ENCODE data around the gene GRWD1.

DNA sequence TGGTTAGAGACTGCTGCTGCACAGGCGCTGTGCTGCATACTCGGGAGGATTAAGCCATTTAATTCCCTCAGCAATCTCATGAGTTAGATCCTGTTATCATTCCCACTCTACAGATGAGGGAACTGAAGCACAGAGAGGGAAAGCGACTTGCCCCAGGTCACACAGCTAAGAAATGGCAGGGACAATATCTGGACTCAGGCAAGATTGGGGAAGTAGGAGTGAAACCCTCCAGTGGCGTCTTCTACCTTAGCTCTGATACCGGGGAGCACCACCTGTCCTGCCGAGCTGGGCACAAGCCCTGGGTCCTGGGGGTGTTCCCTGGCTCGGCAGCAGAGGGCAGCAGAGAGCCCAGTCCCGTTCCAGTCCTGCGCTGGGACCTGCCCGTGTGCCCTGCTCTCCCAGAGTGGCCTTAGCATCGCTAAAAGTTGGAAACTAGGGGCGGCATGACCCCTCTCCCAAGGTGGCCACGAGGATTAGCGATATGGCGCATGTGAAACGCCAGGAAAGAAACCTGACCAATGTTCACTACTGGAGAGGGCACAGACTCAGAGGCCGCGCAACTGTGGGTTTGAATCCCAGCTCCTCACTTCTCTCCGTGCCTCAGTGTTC is 43.9 kb downstream of the GRWD1 start:
- TF ChIP-seq, protein P1, sequence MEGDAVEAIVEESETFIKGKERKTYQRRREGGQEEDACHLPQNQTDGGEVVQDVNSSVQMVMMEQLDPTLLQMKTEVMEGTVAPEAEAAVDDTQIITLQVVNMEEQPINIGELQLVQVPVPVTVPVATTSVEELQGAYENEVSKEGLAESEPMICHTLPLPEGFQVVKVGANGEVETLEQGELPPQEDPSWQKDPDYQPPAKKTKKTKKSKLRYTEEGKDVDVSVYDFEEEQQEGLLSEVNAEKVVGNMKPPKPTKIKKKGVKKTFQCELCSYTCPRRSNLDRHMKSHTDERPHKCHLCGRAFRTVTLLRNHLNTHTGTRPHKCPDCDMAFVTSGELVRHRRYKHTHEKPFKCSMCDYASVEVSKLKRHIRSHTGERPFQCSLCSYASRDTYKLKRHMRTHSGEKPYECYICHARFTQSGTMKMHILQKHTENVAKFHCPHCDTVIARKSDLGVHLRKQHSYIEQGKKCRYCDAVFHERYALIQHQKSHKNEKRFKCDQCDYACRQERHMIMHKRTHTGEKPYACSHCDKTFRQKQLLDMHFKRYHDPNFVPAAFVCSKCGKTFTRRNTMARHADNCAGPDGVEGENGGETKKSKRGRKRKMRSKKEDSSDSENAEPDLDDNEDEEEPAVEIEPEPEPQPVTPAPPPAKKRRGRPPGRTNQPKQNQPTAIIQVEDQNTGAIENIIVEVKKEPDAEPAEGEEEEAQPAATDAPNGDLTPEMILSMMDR (tag by site-specific recombination; IDR thresholded peaks at IDR 0.05) = peak; percentile 93
- no peak for TF ChIP-seq YY1 (tag by site-specific recombination; IDR thresholded peaks at IDR 0.05)
- no peak for TF ChIP-seq ZBTB21 (tag by site-specific recombination; IDR thresholded peaks at IDR 0.05)
- TF ChIP-seq, protein P2, sequence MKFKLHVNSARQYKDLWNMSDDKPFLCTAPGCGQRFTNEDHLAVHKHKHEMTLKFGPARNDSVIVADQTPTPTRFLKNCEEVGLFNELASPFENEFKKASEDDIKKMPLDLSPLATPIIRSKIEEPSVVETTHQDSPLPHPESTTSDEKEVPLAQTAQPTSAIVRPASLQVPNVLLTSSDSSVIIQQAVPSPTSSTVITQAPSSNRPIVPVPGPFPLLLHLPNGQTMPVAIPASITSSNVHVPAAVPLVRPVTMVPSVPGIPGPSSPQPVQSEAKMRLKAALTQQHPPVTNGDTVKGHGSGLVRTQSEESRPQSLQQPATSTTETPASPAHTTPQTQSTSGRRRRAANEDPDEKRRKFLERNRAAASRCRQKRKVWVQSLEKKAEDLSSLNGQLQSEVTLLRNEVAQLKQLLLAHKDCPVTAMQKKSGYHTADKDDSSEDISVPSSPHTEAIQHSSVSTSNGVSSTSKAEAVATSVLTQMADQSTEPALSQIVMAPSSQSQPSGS (tag by site-specific recombination; IDR thresholded peaks at IDR 0.05; ENCODE audit: low read depth) = no peak
- TF ChIP-seq OVOL3 (tag by site-specific recombination; IDR thresholded peaks at IDR 0.05) = no peak
- TF ChIP-seq RBAK (tag by site-specific recombination; IDR thresholded peaks at IDR 0.05) = 0 out of 2 replicates have a peak, but pooled peaks have one; percentile 38

Measured in HEK293 (cell line).